AG09309 (cell line): ENCODE measurements around the gene DNMT1.
"Not testable (repeated sequence)": the region's sequence is repeated elsewhere in the genome, so short reads cannot be mapped to it uniquely, and the experiment has no call there.

Source experiments
- DNase-seq: peaks from one replicate; pipeline ENCODE4 v3.0.0-alpha.2; 2010; ENCODE audit warnings: low read depth
- H3K4me3 ChIP-seq: 2 replicates; pipeline ENCODE4 v1.5.1; 2011; ENCODE audit warnings: mild to moderate bottlenecking, low read depth, low read length, moderate library complexity; ENCODE audit not compliant: control insufficient read depth
- TF ChIP-seq, protein P1 (sequence below): IDR thresholded peaks from 2 replicates; pipeline ENCODE4 v1.5.1; 2011; ENCODE audit warnings: mild to moderate bottlenecking, low read depth, low read length, inconsistent platforms; ENCODE audit not compliant: insufficient read depth, control insufficient read depth; ENCODE audit errors: missing control alignments

The DNMT1 gene

GRCh38 chr19:10206226-10206885, 11.6 kb upstream of the DNMT1 start:
- DNase-seq: no peak
- H3K4me3 ChIP-seq: no peak overlapping the region
- TF ChIP-seq, protein P1, sequence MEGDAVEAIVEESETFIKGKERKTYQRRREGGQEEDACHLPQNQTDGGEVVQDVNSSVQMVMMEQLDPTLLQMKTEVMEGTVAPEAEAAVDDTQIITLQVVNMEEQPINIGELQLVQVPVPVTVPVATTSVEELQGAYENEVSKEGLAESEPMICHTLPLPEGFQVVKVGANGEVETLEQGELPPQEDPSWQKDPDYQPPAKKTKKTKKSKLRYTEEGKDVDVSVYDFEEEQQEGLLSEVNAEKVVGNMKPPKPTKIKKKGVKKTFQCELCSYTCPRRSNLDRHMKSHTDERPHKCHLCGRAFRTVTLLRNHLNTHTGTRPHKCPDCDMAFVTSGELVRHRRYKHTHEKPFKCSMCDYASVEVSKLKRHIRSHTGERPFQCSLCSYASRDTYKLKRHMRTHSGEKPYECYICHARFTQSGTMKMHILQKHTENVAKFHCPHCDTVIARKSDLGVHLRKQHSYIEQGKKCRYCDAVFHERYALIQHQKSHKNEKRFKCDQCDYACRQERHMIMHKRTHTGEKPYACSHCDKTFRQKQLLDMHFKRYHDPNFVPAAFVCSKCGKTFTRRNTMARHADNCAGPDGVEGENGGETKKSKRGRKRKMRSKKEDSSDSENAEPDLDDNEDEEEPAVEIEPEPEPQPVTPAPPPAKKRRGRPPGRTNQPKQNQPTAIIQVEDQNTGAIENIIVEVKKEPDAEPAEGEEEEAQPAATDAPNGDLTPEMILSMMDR: no peak

GRCh38 chr19:10205636-10206035, 10.9 kb upstream of the DNMT1 start:
- TF ChIP-seq, protein P1: no peak
- DNase-seq: no peak
- H3K4me3 ChIP-seq: no peak overlapping the region

DNA sequence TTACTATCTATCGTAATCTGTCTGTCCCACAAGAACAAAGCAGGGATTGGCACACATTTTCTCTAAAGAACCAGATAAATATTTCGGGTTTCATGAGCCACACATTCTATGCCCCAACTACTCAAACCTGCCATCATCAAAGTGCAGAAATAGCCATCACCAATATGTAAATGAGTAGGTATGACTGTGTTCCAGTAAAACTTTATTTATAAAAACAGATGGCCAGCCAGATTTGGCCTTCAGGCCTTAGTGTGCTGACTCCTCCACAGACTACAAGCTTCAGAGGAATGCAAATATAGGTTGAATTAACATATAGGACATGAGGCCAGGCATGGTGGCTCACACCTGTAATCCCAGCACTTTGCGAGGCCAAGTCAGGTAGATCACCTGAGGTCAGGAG, 8.9 kb upstream of the DNMT1 start:
- DNase-seq: no peak
- TF ChIP-seq, protein P1: no peak
- H3K4me3 ChIP-seq: no peak overlapping the region

DNA sequence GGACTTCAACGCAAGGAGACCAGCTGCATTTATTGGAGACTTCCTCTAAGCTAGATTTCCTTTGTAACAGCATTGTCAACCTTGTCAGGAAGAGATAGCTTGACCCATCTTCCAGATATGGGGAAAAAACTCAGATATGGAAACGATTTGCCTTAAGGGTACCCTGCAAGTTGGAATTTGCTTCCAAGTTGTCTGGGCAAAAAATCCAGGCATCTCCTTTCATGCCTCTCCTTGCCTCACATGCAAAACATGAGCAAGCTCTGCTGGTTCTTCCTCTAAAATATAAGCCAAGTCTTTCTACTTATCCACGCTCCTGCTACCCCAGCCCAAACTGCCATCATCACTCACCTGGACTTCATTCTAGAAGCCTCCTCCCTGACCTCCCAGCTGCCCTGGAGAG, 6.4 kb upstream of the DNMT1 start:
- DNase-seq: no peak
- TF ChIP-seq, protein P1: no peak
- no peak overlapping the region for H3K4me3 ChIP-seq

DNA sequence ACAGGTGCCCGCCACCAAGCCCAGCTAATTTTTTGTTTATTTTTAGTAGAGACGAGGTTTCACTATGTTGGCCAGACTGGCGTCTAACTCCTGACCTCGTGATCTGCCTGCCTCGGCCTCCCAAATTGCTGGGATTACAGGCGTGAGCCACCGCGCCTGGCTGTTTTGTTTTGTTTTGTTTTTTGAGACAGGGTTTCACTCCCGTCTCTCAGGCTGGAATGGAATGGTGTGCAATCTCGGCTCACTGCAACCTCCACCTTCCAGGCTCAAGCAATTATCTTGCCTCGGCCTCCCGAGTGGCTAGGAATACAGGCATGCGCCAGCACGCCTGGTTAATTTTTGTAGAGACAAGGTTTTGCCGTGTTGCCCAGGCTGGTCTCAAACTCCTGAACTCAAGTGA, 5.3 kb upstream of the DNMT1 start:
- not testable (repeated sequence) for DNase-seq, H3K4me3 ChIP-seq

DNA sequence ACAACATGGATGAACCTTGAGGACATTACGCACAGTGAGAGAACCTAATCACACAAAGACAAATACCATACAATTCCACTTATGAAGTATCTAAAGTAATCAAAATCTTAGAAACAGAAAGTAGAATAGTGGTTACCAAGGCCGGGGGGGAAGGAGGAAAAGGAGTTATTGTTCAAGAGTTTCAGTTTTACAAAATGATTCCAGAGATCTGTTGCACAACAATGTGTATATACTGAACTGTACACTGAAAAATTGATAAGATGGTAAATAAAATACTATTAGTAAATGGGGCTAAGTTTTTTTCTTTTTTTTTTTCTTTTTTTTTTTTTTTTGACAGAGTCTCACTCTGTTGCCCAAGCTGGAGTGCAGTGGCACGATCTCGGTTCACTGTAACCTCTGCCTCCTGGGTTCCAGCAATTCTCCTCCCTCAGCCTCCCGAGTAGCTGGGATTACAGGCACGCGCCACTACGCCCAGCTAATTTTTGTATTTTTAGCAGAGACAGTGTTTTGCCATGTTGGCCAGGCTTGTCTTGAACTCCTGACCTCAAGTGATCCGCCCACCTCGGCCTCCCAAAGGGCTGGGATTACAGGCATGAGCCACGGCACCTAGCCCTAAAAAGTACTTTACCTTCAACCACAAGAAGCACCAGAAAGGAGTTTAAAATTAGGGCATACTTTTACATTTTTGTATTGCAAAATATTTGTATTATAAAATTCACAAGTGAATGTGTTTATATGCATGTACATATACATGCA, 4.3 kb upstream of the DNMT1 start:
- H3K4me3 ChIP-seq, DNase-seq: not testable (repeated sequence)

- TF ChIP-seq, protein P1: no peak
- no peak for DNase-seq
- peak overlapping the region; percentile 73 for H3K4me3 ChIP-seq
Observed at GRCh38 chr19:10195199-10195519, 406 bp upstream of the DNMT1 start.
